ENCODE results near the gene FRY.

GRCh38 chr13:32278426-32278825 is 246.9 kb downstream of the FRY start:
- TF ChIP-seq CTCF (IDR thresholded peaks at IDR 0.05) (no peak), POLR2A (IDR thresholded peaks at IDR 0.05) (no peak)
